Natural killer cell (primary cell): ENCODE data around the gene ACAD9. TPM values are rescaled to one million over a fixed set of nuclear protein-coding genes. Genes with fewer than 3 reads are reported as not detected.
"Not testable (repeated sequence)": the region's sequence is repeated elsewhere in the genome, so short reads cannot be mapped to it uniquely, and the experiment has no call there.

ENCODE experiments used
- ATAC-seq, 3 donors: fragments of 150-1000 bp in 2 of 3; fragments of 200-7000 bp in 1 of 3; cut with Tn5 transposase; 1 replicate in 1 of 3; 2 replicates in 2 of 3; pipeline ENCODE4 v1.10.0; 2021; ENCODE audit warnings: mild to moderate bottlenecking in 2 of 3, moderate library complexity in 2 of 3
- DNase-seq, 2 donors: peaks; one replicate each; pipeline versions ENCODE4 v3.0.0 to v3.0.0-alpha.2; 2013 to 2021; ENCODE audit warnings: mixed read lengths in 1 of 2
- H3K27ac ChIP-seq: one replicate; pipeline ENCODE4 v1.5.1; 2013; ENCODE audit warnings: mild to moderate bottlenecking, low read length
- H3K27me3 ChIP-seq: one replicate; pipeline ENCODE4 v1.6.1; 2013; ENCODE audit warnings: low read length; ENCODE audit not compliant: control insufficient read depth, insufficient read depth
- H3K36me3 ChIP-seq: one replicate; pipeline ENCODE4 v1.6.1; 2013; ENCODE audit warnings: low read length; ENCODE audit not compliant: control insufficient read depth, insufficient read depth
- H3K4me1 ChIP-seq: one replicate; pipeline ENCODE4 v1.6.1; 2013; ENCODE audit warnings: low read length; ENCODE audit not compliant: control insufficient read depth, insufficient read depth
- H3K4me3 ChIP-seq: one replicate; pipeline ENCODE4 v1.5.1; 2013; ENCODE audit warnings: low read length
- H3K9me3 ChIP-seq: one replicate; pipeline ENCODE4 v1.6.1; 2013; ENCODE audit warnings: low read length; ENCODE audit not compliant: control insufficient read depth, insufficient read depth
- H3K27ac Mint-ChIP-seq, 2 donors: one replicate each; pipeline ENCODE4 v1.8.0; 2022; ENCODE audit warnings: mild to moderate bottlenecking in 2 of 2, mixed read lengths in 2 of 2, moderate library complexity in 1 of 2
- H3K27me3 Mint-ChIP-seq, 2 donors: one replicate each; pipeline ENCODE4 v1.8.0; 2022; ENCODE audit warnings: low read depth in 2 of 2, mixed read lengths in 2 of 2
- H3K36me3 Mint-ChIP-seq: one replicate; pipeline ENCODE4 v1.8.0; 2022; ENCODE audit warnings: mixed read lengths
- H3K4me1 Mint-ChIP-seq, 2 donors: one replicate each; pipeline ENCODE4 v1.8.0; 2022; ENCODE audit warnings: mixed read lengths in 2 of 2
- H3K4me3 Mint-ChIP-seq: one replicate; pipeline ENCODE4 v1.8.0; 2022; ENCODE audit warnings: mild to moderate bottlenecking, moderate library complexity, mixed read lengths
- H3K9me3 Mint-ChIP-seq, 2 donors: one replicate each; pipeline ENCODE4 v1.8.0; 2022; ENCODE audit warnings: mixed read lengths in 2 of 2
- WGBS: methylation state at CpG from one replicate; pipeline ENCODE4 v1.1.7; 2013; ENCODE audit warnings: missing lambda C conversion rate; ENCODE audit not compliant: insufficient coverage; 5-methylcytosine and 5-hydroxymethylcytosine counted together
- intact Hi-C: fragments of 100-400 bp; cut with micrococcal nuclease; formaldehyde crosslinking; loops from one replicate; pipeline ENCODE4 v1.14.2; 2022
- total RNA-seq, 4 donors: library from RNA; stranded (reverse); fragments of 120-200 nt in 1 of 4; gene quantifications; one replicate each; pipeline versions ENCODE4 v1.2.3 to v1.2.4, GENCODE V29; 2013 to 2022
- TF ChIP-seq, protein P1 (sequence below): fragments of 200-600 bp; IDR thresholded peaks from one replicate; pipeline ENCODE4 v1.8.0; 2022; ENCODE audit warnings: antibody characterized with exemption

ACAD9 gene
- total RNA-seq, 3 donors from 2014 or later (not counting 1 experiment from before 2014, with no cell fraction given): 43.4 to 71.3 (median 54.2) TPM

DNA sequence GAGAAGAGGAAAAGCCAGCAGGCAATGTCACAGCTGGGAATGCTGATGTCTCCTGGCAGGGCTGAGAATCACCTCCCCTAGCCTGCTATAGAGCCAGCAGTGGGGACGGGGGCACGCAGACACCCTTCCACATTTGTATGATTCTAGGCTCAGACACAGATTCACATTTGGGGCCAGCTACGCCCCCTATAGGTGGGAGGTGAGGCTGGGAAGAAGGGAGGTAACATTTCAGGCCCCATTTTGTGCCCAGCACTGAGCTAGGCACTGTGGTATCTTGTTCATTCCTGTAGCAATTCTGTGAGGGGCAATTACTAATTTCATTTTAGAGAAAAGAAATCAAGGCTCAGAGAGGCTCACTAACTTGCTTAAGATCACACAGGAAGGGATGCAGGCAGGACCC lies 15.9 kb upstream of the ACAD9 start:
- Mint-ChIP-seq H3K27ac (no peak overlapping the region), H3K27me3 (no peaks in the 10 kb centered on the region), H3K36me3 (peaks cover 5% of the 10 kb centered on the region), H3K4me3 (no peak overlapping the region), H3K4me1 (no peaks in the 10 kb centered on the region), H3K9me3 (peaks cover 6 to 15% of the 10 kb centered on the region in 2 donors)
- H3K27me3 ChIP-seq: no peaks in the 10 kb centered on the region
- no peak for DNase-seq
- TF ChIP-seq, protein P1, sequence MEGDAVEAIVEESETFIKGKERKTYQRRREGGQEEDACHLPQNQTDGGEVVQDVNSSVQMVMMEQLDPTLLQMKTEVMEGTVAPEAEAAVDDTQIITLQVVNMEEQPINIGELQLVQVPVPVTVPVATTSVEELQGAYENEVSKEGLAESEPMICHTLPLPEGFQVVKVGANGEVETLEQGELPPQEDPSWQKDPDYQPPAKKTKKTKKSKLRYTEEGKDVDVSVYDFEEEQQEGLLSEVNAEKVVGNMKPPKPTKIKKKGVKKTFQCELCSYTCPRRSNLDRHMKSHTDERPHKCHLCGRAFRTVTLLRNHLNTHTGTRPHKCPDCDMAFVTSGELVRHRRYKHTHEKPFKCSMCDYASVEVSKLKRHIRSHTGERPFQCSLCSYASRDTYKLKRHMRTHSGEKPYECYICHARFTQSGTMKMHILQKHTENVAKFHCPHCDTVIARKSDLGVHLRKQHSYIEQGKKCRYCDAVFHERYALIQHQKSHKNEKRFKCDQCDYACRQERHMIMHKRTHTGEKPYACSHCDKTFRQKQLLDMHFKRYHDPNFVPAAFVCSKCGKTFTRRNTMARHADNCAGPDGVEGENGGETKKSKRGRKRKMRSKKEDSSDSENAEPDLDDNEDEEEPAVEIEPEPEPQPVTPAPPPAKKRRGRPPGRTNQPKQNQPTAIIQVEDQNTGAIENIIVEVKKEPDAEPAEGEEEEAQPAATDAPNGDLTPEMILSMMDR: no peak
- no peaks in the 10 kb centered on the region for H3K4me1 ChIP-seq
- no peaks in the 10 kb centered on the region for H3K36me3 ChIP-seq
- H3K27ac ChIP-seq: no peak overlapping the region
- 84% methylated on average over 3 of the region's 3 CpGs for WGBS
- no peak overlapping the region for H3K4me3 ChIP-seq
- no peak for ATAC-seq
- peaks cover 28% of the 10 kb centered on the region for H3K9me3 ChIP-seq
- intact Hi-C loops: no loop called here

DNA sequence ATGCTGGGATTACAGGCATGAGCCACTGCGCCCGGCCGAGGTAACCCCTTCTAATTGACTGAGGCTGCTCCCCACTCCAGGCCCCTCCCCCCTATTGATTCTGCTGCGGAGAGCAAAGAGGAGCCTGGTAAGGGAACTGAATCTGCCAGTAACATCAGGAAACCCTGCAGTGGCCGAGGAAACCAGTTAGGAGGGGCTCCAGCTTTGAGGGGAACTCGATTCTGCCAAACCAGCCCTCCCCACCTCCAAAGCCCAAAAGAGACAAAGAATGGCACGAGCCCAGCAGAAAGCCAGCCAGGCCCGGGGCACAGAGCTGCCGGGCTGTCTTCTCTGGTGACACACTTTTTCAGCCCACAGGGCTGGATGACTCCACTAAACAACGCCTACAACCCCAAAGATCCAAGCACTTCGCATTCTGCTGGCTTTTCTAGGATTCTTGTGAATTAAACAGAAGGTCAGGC lies 15.0 kb upstream of the ACAD9 start:
- no peaks in the 10 kb centered on the region for H3K4me1 ChIP-seq
- WGBS: 27% methylated on average over 11 of the region's 11 CpGs
- no peaks in the 10 kb centered on the region for H3K27me3 ChIP-seq
- H3K4me3 ChIP-seq: no peak overlapping the region
- no peak overlapping the region for H3K27ac ChIP-seq
- TF ChIP-seq, protein P1: no peak
- no peaks in the 10 kb centered on the region for H3K36me3 ChIP-seq
- intact Hi-C loops: no loop called here
- Mint-ChIP-seq H3K4me1 (no peaks in the 10 kb centered on the region), H3K27ac (no peak overlapping the region), H3K36me3 (no peaks in the 10 kb centered on the region), H3K9me3 (peaks cover 4 to 8% of the 10 kb centered on the region in 2 donors), H3K27me3 (no peaks in the 10 kb centered on the region), H3K4me3 (no peak overlapping the region)
- DNase-seq: no peak
- H3K9me3 ChIP-seq: peaks cover 20% of the 10 kb centered on the region
- ATAC-seq: no peak

DNA sequence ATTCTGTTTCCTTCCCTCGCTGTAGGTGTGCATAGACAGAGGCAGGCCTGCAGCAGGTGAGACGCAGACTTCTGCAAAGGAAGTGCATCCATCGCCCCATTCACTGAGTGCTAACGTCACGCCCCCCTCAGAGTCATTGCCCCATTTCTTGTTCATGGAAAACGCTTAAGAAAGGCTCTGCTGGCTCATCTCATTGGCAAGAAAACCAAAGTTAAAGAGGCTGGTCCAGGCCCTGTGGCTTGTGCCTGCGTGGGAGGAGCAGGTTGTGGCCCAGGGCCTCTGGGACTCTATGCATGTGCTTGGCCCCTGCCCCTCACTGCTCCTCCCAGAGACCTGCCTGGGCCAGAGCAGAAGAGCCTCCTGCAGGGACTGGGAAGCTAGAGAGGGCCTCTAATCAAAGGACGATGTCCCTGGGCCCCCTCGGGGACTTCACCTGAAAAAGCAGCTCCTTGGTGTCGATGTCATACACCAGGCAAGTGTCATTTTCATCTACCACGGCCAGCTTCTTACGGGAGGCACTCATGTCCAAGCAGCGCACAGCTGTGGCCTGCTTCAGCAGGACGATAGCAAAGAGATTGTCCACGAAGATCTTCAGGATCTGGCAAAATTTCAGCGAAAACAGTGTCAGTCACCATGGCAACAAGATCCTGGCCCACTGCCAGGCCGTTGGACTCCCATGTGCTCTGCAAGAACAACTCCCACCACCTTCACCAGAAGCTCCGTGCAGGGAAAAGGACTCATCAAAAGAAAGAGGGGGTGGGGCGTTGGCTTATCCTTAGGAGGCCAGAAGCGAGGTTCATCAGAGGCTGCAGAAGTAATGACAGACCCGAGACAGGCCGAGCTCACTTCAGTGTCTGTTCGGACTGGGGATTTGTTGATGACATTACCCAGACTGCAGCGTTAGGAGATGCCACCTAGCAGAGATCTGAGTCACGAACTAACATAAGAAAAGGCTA lies 14.3 kb upstream of the ACAD9 start:
- H3K27me3 Mint-ChIP-seq, DNase-seq, H3K4me1 ChIP-seq, ATAC-seq, H3K4me1 Mint-ChIP-seq, H3K27me3 ChIP-seq, H3K4me3 Mint-ChIP-seq, intact Hi-C loops, H3K27ac ChIP-seq, H3K36me3 Mint-ChIP-seq, H3K36me3 ChIP-seq, H3K4me3 ChIP-seq, H3K9me3 Mint-ChIP-seq, H3K27ac Mint-ChIP-seq: not testable (repeated sequence)
- WGBS: 72% methylated on average over 19 of the region's 25 CpGs
- peaks cover 13% of the 10 kb centered on the region for H3K9me3 ChIP-seq

- no peaks in the 10 kb centered on the region for H3K36me3 Mint-ChIP-seq
- Histone ChIP-seq H3K27ac (no peak overlapping the region), H3K4me1 (no peaks in the 10 kb centered on the region), H3K9me3 (no peaks in the 10 kb centered on the region), H3K27me3 (no peaks in the 10 kb centered on the region), H3K4me3 (no peak overlapping the region), H3K36me3 (no peaks in the 10 kb centered on the region)
- no peak for ATAC-seq
- 81% methylated on average over 4 of the region's 4 CpGs for WGBS
- H3K9me3 Mint-ChIP-seq: no peaks in the 10 kb centered on the region
- no peak for DNase-seq
- intact Hi-C loops: no loop called here
- H3K4me1 Mint-ChIP-seq: no peaks in the 10 kb centered on the region
- TF ChIP-seq, protein P1: no peak
- no peak overlapping the region for H3K27ac Mint-ChIP-seq
- H3K27me3 Mint-ChIP-seq: no peaks in the 10 kb centered on the region
- no peak overlapping the region for H3K4me3 Mint-ChIP-seq
These were observed 12.0 kb upstream of the ACAD9 start for GRCh38 chr3:128867200-128868125.
